HCT116 (cell line): ENCODE measurements around the gene M1AP. TPM values are rescaled to one million over a fixed set of nuclear protein-coding genes. Genes with fewer than 3 reads are reported as not detected.

Experiments
- ATAC-seq: fragments of 200-7000 bp; cut with Tn5 transposase; 2 replicates; pipeline ENCODE4 v1.9.1; 2020; ENCODE audit warnings: mild to moderate bottlenecking, moderate library complexity
- BruUV-seq: library from RNA; stranded (reverse); fragments of 400-500 nt; replicated peaks from 2 replicates; lab custom pipeline; 2021; lab: Mats Ljungman, UMichigan
- CTCF ChIA-PET: fragments of 300-600 bp; sonication (Branson Sonifier 250); formaldehyde crosslinking; loops from one replicate; lab custom pipeline; 2021; ENCODE audit warnings: antibody characterized with exemption; lab: Charles Lee
- POLR2A ChIA-PET: fragments of 300-600, 350-600 bp; sonication (Branson Sonifier 250); formaldehyde crosslinking; loops from one replicate; lab custom pipeline; 2021; ENCODE audit warnings: antibody characterized with exemption; lab: Charles Lee
- RAD21 ChIA-PET, 2 experiments: fragments of 300-600 bp; sonication (Branson Sonifier 250); formaldehyde crosslinking; loops; one replicate each; lab custom pipeline; 2023; ENCODE audit warnings: low total read pairs in 2 of 2; ENCODE audit not compliant: uncharacterized antibody in 2 of 2, unreplicated experiment in 2 of 2, low non-redundant PET in 1 of 2; lab: Charles Lee
- DNase-seq: peaks from one replicate; pipeline ENCODE4 v3.0.0-alpha.2; 2010; ENCODE audit warnings: low read depth, low spot score
- H2AFZ ChIP-seq: fragments of 200-600 bp; shearing (Covaris generic), sonication (generic); 2 replicates; pipeline ENCODE4 v1.6.1; 2017; ENCODE audit warnings: low read depth, mixed run types, mixed read lengths, antibody characterized with exemption, low read length; ENCODE audit not compliant: poor library complexity, severe bottlenecking
- H3K27ac ChIP-seq: 2 replicates; pipeline ENCODE4 v1.5.1; 2012; ENCODE audit warnings: low read depth, low read length
- H3K27me3 ChIP-seq: fragments of 200-600 bp; sonication (generic); 2 replicates; pipeline ENCODE4 v1.6.1; 2016; ENCODE audit warnings: mixed run types, low read length, mixed read lengths; ENCODE audit not compliant: insufficient read depth
- H3K36me3 ChIP-seq, 2 experiments: fragments of 200-500 bp in 1 of 2; fragments of 200-600 bp in 1 of 2; sonication (Bioruptor generic) in 1 of 2; sonication (generic) in 1 of 2; 2 replicates each; pipeline versions ENCODE4 v1.5.1 to v1.6.1; 2014 to 2016; ENCODE audit warnings: low read length in 2 of 2, inconsistent platforms in 1 of 2, mixed read lengths in 1 of 2, mixed run types in 1 of 2; ENCODE audit not compliant: insufficient read depth in 2 of 2, control insufficient read depth in 1 of 2
- H3K4me1 ChIP-seq, 2 experiments: fragments of 200-600 bp in 1 of 2; sonication (generic) in 1 of 2; 2 replicates each; pipeline versions ENCODE4 v1.5.1 to v1.6.1; 2012 to 2017; ENCODE audit warnings: low read length in 2 of 2, inconsistent platforms in 1 of 2, mild to moderate bottlenecking in 1 of 2, mixed read lengths in 1 of 2, mixed run types in 1 of 2, moderate library complexity in 1 of 2; ENCODE audit not compliant: insufficient read depth in 2 of 2, control insufficient read depth in 1 of 2
- H3K4me2 ChIP-seq: fragments of 200-600 bp; sonication (generic); 2 replicates; pipeline ENCODE4 v1.6.1; 2017; ENCODE audit warnings: mixed run types, low read length, mixed read lengths
- H3K4me3 ChIP-seq, 2 experiments: fragments of 200-600 bp in 1 of 2; sonication (generic) in 1 of 2; replicated peaks in 1 of 2; 2 replicates each; pipeline ENCODE4 v1.5.1; 2011 to 2016; ENCODE audit warnings: low read length in 2 of 2, control low read depth in 1 of 2, low read depth in 1 of 2, mild to moderate bottlenecking in 1 of 2, mixed read lengths in 1 of 2, mixed run types in 1 of 2
- H3K79me2 ChIP-seq: fragments of 200-600 bp; sonication (generic); 2 replicates; pipeline ENCODE4 v1.6.1; 2017; ENCODE audit warnings: mild to moderate bottlenecking, mixed run types, low read length, moderate library complexity, mixed read lengths; ENCODE audit not compliant: insufficient read depth
- H3K9ac ChIP-seq: fragments of 200-600 bp; sonication (generic); 2 replicates; pipeline ENCODE4 v1.6.1; 2016; ENCODE audit warnings: low read length, mixed read lengths
- H3K9me2 ChIP-seq: fragments of 200-600 bp; sonication (generic), shearing (Covaris generic); 2 replicates; pipeline ENCODE4 v1.6.1; 2017; ENCODE audit warnings: mixed run types, mild to moderate bottlenecking, moderate library complexity; ENCODE audit not compliant: insufficient read depth
- H3K9me3 ChIP-seq, 2 experiments: fragments of 200-500 bp in 1 of 2; fragments of 200-600 bp in 1 of 2; sonication (Bioruptor generic) in 1 of 2; sonication (generic) in 1 of 2; 2 replicates each; pipeline ENCODE4 v1.6.1; 2014 to 2017; ENCODE audit warnings: low read length in 2 of 2, mixed read lengths in 2 of 2, inconsistent platforms in 1 of 2, low read depth in 1 of 2, mild to moderate bottlenecking in 1 of 2, mixed run types in 1 of 2, moderate library complexity in 1 of 2; ENCODE audit not compliant: control insufficient read depth in 1 of 2, insufficient read depth in 1 of 2
- H4K20me1 ChIP-seq: fragments of 200-600 bp; sonication (generic), shearing (Covaris generic); 2 replicates; pipeline ENCODE4 v1.6.1; 2017; ENCODE audit warnings: mixed run types, mild to moderate bottlenecking, moderate library complexity; ENCODE audit not compliant: insufficient read depth
- CBX3 ChIP-seq: IDR thresholded peaks from 2 replicates; pipeline ENCODE4 v1.6.1; 2012; ENCODE audit warnings: low read depth
- CEBPB ChIP-seq: IDR thresholded peaks from 2 replicates; pipeline ENCODE4 v1.6.1; 2012; ENCODE audit warnings: low read depth
- EGR1 ChIP-seq: IDR thresholded peaks from 2 replicates; pipeline ENCODE4 v1.6.1; 2012; ENCODE audit warnings: low read depth
- EZH2 ChIP-seq: fragments of 200-600 bp; sonication (generic); IDR thresholded peaks from 2 replicates; pipeline ENCODE4 v1.6.1; 2017; ENCODE audit warnings: antibody characterized with exemption, mixed run types
- FOSL1 ChIP-seq: IDR thresholded peaks from 2 replicates; pipeline ENCODE4 v1.6.1; 2012; ENCODE audit warnings: low read depth
- JUND ChIP-seq: IDR thresholded peaks from 2 replicates; pipeline ENCODE4 v1.6.1; 2012
- POLR2A ChIP-seq: IDR thresholded peaks from 2 replicates; pipeline ENCODE4 v1.7.0; 2011; ENCODE audit warnings: borderline replicate concordance; ENCODE audit not compliant: insufficient read depth, insufficient read length; ENCODE audit errors: extremely low read depth
- POLR2AphosphoS5 ChIP-seq: IDR thresholded peaks from 2 replicates; pipeline ENCODE4 v1.6.1; 2011; ENCODE audit warnings: mild to moderate bottlenecking, low read depth, low read length, moderate library complexity
- SIN3A ChIP-seq: IDR thresholded peaks from 2 replicates; pipeline ENCODE4 v1.6.1; 2012; ENCODE audit warnings: low read depth
- SP1 ChIP-seq: IDR thresholded peaks from 2 replicates; pipeline ENCODE4 v1.6.1; 2012; ENCODE audit warnings: low read depth
- SRF ChIP-seq: IDR thresholded peaks from 2 replicates; pipeline ENCODE4 v1.6.1; 2012; ENCODE audit warnings: low read depth
- TCF7L2 ChIP-seq: IDR thresholded peaks from 2 replicates; pipeline ENCODE4 v1.7.0; 2011; ENCODE audit warnings: borderline replicate concordance, inconsistent platforms; ENCODE audit not compliant: insufficient read depth, insufficient read length; ENCODE audit errors: extremely low read depth
- YY1 ChIP-seq: IDR thresholded peaks from 2 replicates; pipeline ENCODE4 v1.6.1; 2011; ENCODE audit warnings: low read length, low read depth, moderate library complexity, mild to moderate bottlenecking; ENCODE audit not compliant: insufficient replicate concordance; ENCODE audit errors: extremely low read depth
- intact Hi-C: fragments of 100-400 bp; cut with micrococcal nuclease; formaldehyde crosslinking; loops from 2 replicates; pipeline ENCODE4 v1.10.0; 2022
- total RNA-seq: library from RNA; stranded (reverse); gene quantifications from one replicate; pipeline ENCODE4 v1.2.1, GENCODE V29; 2021; ENCODE audit not compliant: unreplicated experiment
- TF ChIP-seq, protein P1 (sequence below): IDR thresholded peaks from 2 replicates; pipeline ENCODE4 v1.6.1; 2012

M1AP gene
- total RNA-seq, 1 experiment from 2014 or later, result 28.2 TPM

- Histone ChIP-seq H3K9me2 (no peaks in the 10 kb centered on the region), H2AFZ (no peak overlapping the region), H3K9ac (peak overlapping the region; percentile 88), H3K79me2 (peaks cover 16% of the 10 kb centered on the region; the same call in 1 of the 2 replicates), H3K4me3 (peak overlapping the region; percentile 34 to 75), H4K20me1 (no peaks in the 10 kb centered on the region), H3K27me3 (no peaks in the 10 kb centered on the region), H3K36me3 (no peaks in the 10 kb centered on the region), H3K4me2 (peak overlapping the region; percentile 87), H3K9me3 (no peaks in the 10 kb centered on the region), H3K27ac (peak overlapping the region; percentile 90), H3K4me1 (peaks cover 12 to 32% of the 10 kb centered on the region in 2 experiments; a peak in 3 of 4 replicates)
- RAD21 ChIA-PET, result no interaction called here
- POLR2A ChIA-PET, result no interaction called here
- ATAC-seq (no peak), DNase-seq (no peak)
- CTCF ChIA-PET, result no interaction called here
- intact Hi-C loops, result no loop called here
- TF ChIP-seq SIN3A (no peak), SRF (no peak), EGR1 (no peak), JUND (no peak), TCF7L2 (peak; percentile 37), EZH2 (no peak), CEBPB (no peak), CBX3 (no peak), POLR2AphosphoS5 (no peak), POLR2A (peak; percentile 11), YY1 (no peak), FOSL1 (no peak), SP1 (no peak)
- TF ChIP-seq, protein P1, sequence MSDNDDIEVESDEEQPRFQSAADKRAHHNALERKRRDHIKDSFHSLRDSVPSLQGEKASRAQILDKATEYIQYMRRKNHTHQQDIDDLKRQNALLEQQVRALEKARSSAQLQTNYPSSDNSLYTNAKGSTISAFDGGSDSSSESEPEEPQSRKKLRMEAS, result no peak
- BruUV-seq, result TSS peak; percentile 46
Observed at GRCh38 chr2:74548285-74548899, 99.7 kb downstream of the M1AP start.
